ENCODE measurements around the gene TMEM45A.

Gene TMEM45A

GRCh38 chr3:100545371-100545770 is 53.0 kb downstream of the TMEM45A start:
- Histone ChIP-seq H3K4me1 (ENCODE audit: insufficient read depth, poor library complexity, severe bottlenecking) (peaks cover 12% of the 10 kb centered on the region), H3K36me3 (ENCODE audit: low read depth) (no peaks in the 10 kb centered on the region), H3K9me3 (ENCODE audit: severe bottlenecking) (no peaks in the 10 kb centered on the region), H3K4me3 (ENCODE audit: severe bottlenecking) (no peak overlapping the region), H3K27me3 (ENCODE audit: insufficient read depth, poor library complexity, severe bottlenecking) (no peaks in the 10 kb centered on the region), H3K27ac (ENCODE audit: poor library complexity, severe bottlenecking) (no peak overlapping the region)
- no peak for TF ChIP-seq CTCF (IDR thresholded peaks at IDR 0.05; ENCODE audit: poor library complexity, severe bottlenecking)
- DNase-seq (ENCODE audit: low spot score), result no peak
- ATAC-seq (ENCODE audit: low read depth), result no peak

GRCh38 chr3:100546020-100546744 is 53.8 kb downstream of the TMEM45A start:
- Histone ChIP-seq H3K9me3 (ENCODE audit: severe bottlenecking) (no peaks in the 10 kb centered on the region), H3K27me3 (ENCODE audit: insufficient read depth, poor library complexity, severe bottlenecking) (no peaks in the 10 kb centered on the region), H3K4me1 (ENCODE audit: insufficient read depth, poor library complexity, severe bottlenecking) (peaks cover 16% of the 10 kb centered on the region), H3K36me3 (ENCODE audit: low read depth) (no peaks in the 10 kb centered on the region), H3K4me3 (ENCODE audit: severe bottlenecking) (no peak overlapping the region), H3K27ac (ENCODE audit: poor library complexity, severe bottlenecking) (no peak overlapping the region)
- TF ChIP-seq CTCF (IDR thresholded peaks at IDR 0.05; ENCODE audit: poor library complexity, severe bottlenecking), result no peak
- DNase-seq (ENCODE audit: low spot score) (no peak), ATAC-seq (ENCODE audit: low read depth) (0 out of 3 replicates have a peak, but pooled peaks have one; percentile 19)

- Histone ChIP-seq H3K27ac (ENCODE audit: poor library complexity, severe bottlenecking) (no peak overlapping the region), H3K4me1 (ENCODE audit: insufficient read depth, poor library complexity, severe bottlenecking) (peaks cover 10% of the 10 kb centered on the region), H3K36me3 (ENCODE audit: low read depth) (no peaks in the 10 kb centered on the region), H3K27me3 (ENCODE audit: insufficient read depth, poor library complexity, severe bottlenecking) (no peaks in the 10 kb centered on the region), H3K9me3 (ENCODE audit: severe bottlenecking) (no peaks in the 10 kb centered on the region), H3K4me3 (ENCODE audit: severe bottlenecking) (no peak overlapping the region)
- ATAC-seq (ENCODE audit: low read depth) (no peak), DNase-seq (ENCODE audit: low spot score) (no peak)
- no peak for TF ChIP-seq CTCF (IDR thresholded peaks at IDR 0.05; ENCODE audit: poor library complexity, severe bottlenecking)
Observed at GRCh38 chr3:100548053-100548452, 55.6 kb downstream of the TMEM45A start.

- H3K4me3 ChIP-seq (ENCODE audit: severe bottlenecking), result no peak overlapping the region
- DNase-seq (ENCODE audit: low spot score) (no peak), ATAC-seq (ENCODE audit: low read depth) (no peak)
- H3K4me1 ChIP-seq (ENCODE audit: insufficient read depth, poor library complexity, severe bottlenecking), result peaks cover 35% of the 10 kb centered on the region
- no peaks in the 10 kb centered on the region for H3K9me3 ChIP-seq (ENCODE audit: severe bottlenecking)
- H3K36me3 ChIP-seq (ENCODE audit: low read depth), result no peaks in the 10 kb centered on the region
- TF ChIP-seq CTCF (IDR thresholded peaks at IDR 0.05; ENCODE audit: poor library complexity, severe bottlenecking), result no peak
- H3K27ac ChIP-seq (ENCODE audit: poor library complexity, severe bottlenecking), result no peak overlapping the region
- H3K27me3 ChIP-seq (ENCODE audit: insufficient read depth, poor library complexity, severe bottlenecking), result no peaks in the 10 kb centered on the region
Observed at GRCh38 chr3:100553618-100554372, 61.4 kb downstream of the TMEM45A start.

- no peaks in the 10 kb centered on the region for H3K9me3 ChIP-seq (ENCODE audit: severe bottlenecking)
- H3K4me3 ChIP-seq (ENCODE audit: severe bottlenecking), result no peak overlapping the region
- ATAC-seq (ENCODE audit: low read depth) (no peak), DNase-seq (ENCODE audit: low spot score) (no peak)
- no peaks in the 10 kb centered on the region for H3K36me3 ChIP-seq (ENCODE audit: low read depth)
- H3K27me3 ChIP-seq (ENCODE audit: insufficient read depth, poor library complexity, severe bottlenecking), result no peaks in the 10 kb centered on the region
- no peak for TF ChIP-seq CTCF (IDR thresholded peaks at IDR 0.05; ENCODE audit: poor library complexity, severe bottlenecking)
- no peak overlapping the region for H3K27ac ChIP-seq (ENCODE audit: poor library complexity, severe bottlenecking)
- peaks cover 35% of the 10 kb centered on the region for H3K4me1 ChIP-seq (ENCODE audit: insufficient read depth, poor library complexity, severe bottlenecking)
Observed at GRCh38 chr3:100554373-100554676, 61.9 kb downstream of the TMEM45A start.

Measured in RWPE2 (cell line).